Hematopoietic multipotent progenitor cell treated with erythropoietin and hydrocortisone succinate and interleukin-3 and kit ligand, for 8 days (in vitro differentiated cells): ENCODE measurements around the gene RIC8B.

Experiments
- DNase-seq: peaks from one replicate; pipeline ENCODE4 v3.0.0-alpha.2; 2015

Gene RIC8B

GRCh38 chr12:106870116-106870515, 95.6 kb downstream of the RIC8B start:
- no peak for DNase-seq

GRCh38 chr12:106871477-106871876, 97.0 kb downstream of the RIC8B start:
- DNase-seq, result no peak

GRCh38 chr12:106873983-106874382, 99.5 kb downstream of the RIC8B start:
- DNase-seq, result no peak

- DNase-seq, result no peak
These were observed 104.3 kb downstream of the RIC8B start for GRCh38 chr12:106878804-106879203.

- DNase-seq, result peak; percentile 27
These were observed 105.1 kb downstream of the RIC8B start for GRCh38 chr12:106879612-106880011.

- DNase-seq, result no peak
These were observed 108.9 kb downstream of the RIC8B start for GRCh38 chr12:106883426-106883825.

GRCh38 chr12:106885026-106885425, 110.5 kb downstream of the RIC8B start:
- no peak for DNase-seq

- no peak for DNase-seq
These were observed 111.2 kb downstream of the RIC8B start for GRCh38 chr12:106885541-106886249.

GRCh38 chr12:106886932-106887331, 112.5 kb downstream of the RIC8B start:
- no peak for DNase-seq

GRCh38 chr12:106888348-106888970, 114.0 kb downstream of the RIC8B start:
- DNase-seq, result no peak

- DNase-seq, result no peak
These were observed 114.8 kb downstream of the RIC8B start for GRCh38 chr12:106889326-106889725.

- no peak for DNase-seq
These were observed 115.6 kb downstream of the RIC8B start for GRCh38 chr12:106889950-106890626.

- DNase-seq, result no peak
These were observed 117.6 kb downstream of the RIC8B start for GRCh38 chr12:106892075-106892474.

GRCh38 chr12:106893451-106893850, 119.0 kb downstream of the RIC8B start:
- no peak for DNase-seq

- DNase-seq, result no peak
These were observed 120.3 kb downstream of the RIC8B start for GRCh38 chr12:106894774-106895173.

GRCh38 chr12:106896603-106897002, 122.1 kb downstream of the RIC8B start:
- DNase-seq, result no peak

GRCh38 chr12:106897082-106897481, 122.6 kb downstream of the RIC8B start:
- peak; percentile 8 for DNase-seq

GRCh38 chr12:106897981-106898901, 123.8 kb downstream of the RIC8B start:
- no peak for DNase-seq

- no peak for DNase-seq
These were observed 126.1 kb downstream of the RIC8B start for GRCh38 chr12:106900554-106900953.

GRCh38 chr12:106901276-106901675, 126.8 kb downstream of the RIC8B start:
- no peak for DNase-seq

- no peak for DNase-seq
These were observed 127.6 kb downstream of the RIC8B start for GRCh38 chr12:106902053-106902452.

- peak; percentile 53 for DNase-seq
These were observed 128.9 kb downstream of the RIC8B start for GRCh38 chr12:106903241-106903945.
